Prostate gland (tissue), 2 donors: Measurements from ENCODE around the gene CPZ. TPM values are rescaled to one million over a fixed set of nuclear protein-coding genes. Genes with fewer than 3 reads are reported as not detected.

Experiments used
- DNase-seq: peaks from one replicate; pipeline ENCODE4 v3.0.0-alpha.2; 2019; ENCODE audit warnings: low spot score
- H3K27ac ChIP-seq, 2 donors: fragments of 200-600 bp; sonication (generic); 2 replicates each; pipeline ENCODE4 v1.5.1; 2017 to 2019
- H3K27me3 ChIP-seq: fragments of 200-600 bp; sonication (generic); replicated peaks from 2 replicates; pipeline ENCODE4 v1.5.1; 2019; ENCODE audit not compliant: insufficient read depth
- H3K36me3 ChIP-seq, 2 donors: fragments of 200-600 bp; sonication (generic); 1 replicate in 1 of 2; 2 replicates in 1 of 2; pipeline versions ENCODE4 v1.5.1 to v1.8.1; 2017 to 2019
- H3K4me1 ChIP-seq: fragments of 200-600 bp; sonication (generic); replicated peaks from 2 replicates; pipeline ENCODE4 v1.5.1; 2019
- H3K4me3 ChIP-seq, 2 donors: fragments of 200-600 bp; sonication (generic); 2 replicates each; pipeline ENCODE4 v1.5.1; 2017 to 2019
- H3K9me3 ChIP-seq: fragments of 200-600 bp; sonication (generic); 2 replicates; pipeline ENCODE4 v1.5.1; 2017
- CTCF ChIP-seq, 4 experiments: fragments of 200-600 bp in 2 of 4; fragments of 450-650 bp in 2 of 4; sonication (generic) in 2 of 4; IDR thresholded peaks; 1 replicate in 3 of 4; 2 replicates in 1 of 4; pipeline ENCODE4 v1.5.1; 2016 to 2019; ENCODE audit warnings: antibody characterized with exemption in 4 of 4, mild to moderate bottlenecking in 2 of 4, moderate library complexity in 2 of 4
- POLR2A ChIP-seq: fragments of 450-650 bp; IDR thresholded peaks from one replicate; pipeline ENCODE4 v1.6.1; 2016; ENCODE audit warnings: antibody characterized with exemption, mild to moderate bottlenecking
- POLR2AphosphoS5 ChIP-seq: sonication (generic); formaldehyde crosslinking; IDR thresholded peaks from one replicate; pipeline ENCODE4 v1.6.1; 2017; ENCODE audit warnings: antibody characterized with exemption
- WGBS: methylation state at CpG from one replicate; pipeline ENCODE4 v1.1.5; 2018; 5-methylcytosine and 5-hydroxymethylcytosine counted together
- intact Hi-C: fragments of 100-400 bp; cut with DNase I; formaldehyde crosslinking; loops from one replicate; pipeline ENCODE4 v1.14.2; 2022
- total RNA-seq, 2 donors: library from RNA; depleted of rRNA; stranded (reverse); fragments of >200 nt; gene quantifications; one replicate each; pipeline ENCODE4 v1.1.0, GENCODE V29; 2016

CPZ gene
- total RNA-seq, 2 donors from 2014 or later, result 0.73 to 15.1 TPM

- no peaks in the 10 kb centered on the region for H3K4me1 ChIP-seq
- 97% methylated on average over 11 of the region's 11 CpGs for WGBS
- no peaks in the 10 kb centered on the region for H3K36me3 ChIP-seq
- no peaks in the 10 kb centered on the region for H3K9me3 ChIP-seq
- TF ChIP-seq CTCF (IDR thresholded peaks at IDR 0.05) (no peak), POLR2A (no peak), POLR2AphosphoS5 (no peak)
- H3K27me3 ChIP-seq, result no peaks in the 10 kb centered on the region
- no peak overlapping the region for H3K27ac ChIP-seq
- intact Hi-C loops, result no loop called here
- DNase-seq, result no peak
- H3K4me3 ChIP-seq, result no peak overlapping the region
Observed at GRCh38 chr4:8559011-8559410, 33.6 kb upstream of the CPZ start.

- DNase-seq, result no peak
- H3K4me1 ChIP-seq, result no peaks in the 10 kb centered on the region
- TF ChIP-seq POLR2AphosphoS5, result no peak
- H3K27ac ChIP-seq, result no peak overlapping the region
- H3K9me3 ChIP-seq, result no peaks in the 10 kb centered on the region
- H3K36me3 ChIP-seq, result no peaks in the 10 kb centered on the region
- no peak overlapping the region for H3K4me3 ChIP-seq
- WGBS, result 83% methylated on average over 12 of the region's 12 CpGs
- no peaks in the 10 kb centered on the region for H3K27me3 ChIP-seq
- intact Hi-C loops, result no loop called here
Observed at GRCh38 chr4:8559524-8560264, 32.9 kb upstream of the CPZ start.

- DNase-seq, result no peak
- H3K27me3 ChIP-seq, result no peaks in the 10 kb centered on the region
- no peak for TF ChIP-seq POLR2AphosphoS5
- TF ChIP-seq CTCF (IDR thresholded peaks at IDR 0.05), result no peak
- WGBS, result 73% methylated on average over 14 of the region's 16 CpGs
- no peak overlapping the region for H3K4me3 ChIP-seq
- H3K9me3 ChIP-seq, result no peaks in the 10 kb centered on the region
- H3K4me1 ChIP-seq, result no peaks in the 10 kb centered on the region
- H3K36me3 ChIP-seq, result no peaks in the 10 kb centered on the region
- intact Hi-C loops, result no loop called here
- no peak overlapping the region for H3K27ac ChIP-seq
Observed at GRCh38 chr4:8560265-8561047, 32.1 kb upstream of the CPZ start.

GRCh38 chr4:8564595-8564994 lies 28.0 kb upstream of the CPZ start:
- no peaks in the 10 kb centered on the region for H3K9me3 ChIP-seq
- no peaks in the 10 kb centered on the region for H3K36me3 ChIP-seq
- DNase-seq, result no peak
- 55% methylated on average over 1 of the region's 1 CpG for WGBS
- no peaks in the 10 kb centered on the region for H3K4me1 ChIP-seq
- H3K4me3 ChIP-seq, result no peak overlapping the region
- TF ChIP-seq POLR2AphosphoS5 (no peak), CTCF (IDR thresholded peaks at IDR 0.05) (no peak), POLR2A (no peak)
- no peaks in the 10 kb centered on the region for H3K27me3 ChIP-seq
- H3K27ac ChIP-seq, result no peak overlapping the region
- intact Hi-C loops, result no loop called here

- Histone ChIP-seq H3K27me3 (no peaks in the 10 kb centered on the region), H3K4me3 (no peak overlapping the region), H3K27ac (no peak overlapping the region), H3K36me3 (no peaks in the 10 kb centered on the region), H3K9me3 (no peaks in the 10 kb centered on the region), H3K4me1 (no peaks in the 10 kb centered on the region)
- TF ChIP-seq CTCF (IDR thresholded peaks at IDR 0.05) (no peak), POLR2AphosphoS5 (no peak)
- intact Hi-C loops, result no loop called here
- 48% methylated on average over 5 of the region's 5 CpGs for WGBS
- DNase-seq, result no peak
Observed at GRCh38 chr4:8568068-8568668, 24.4 kb upstream of the CPZ start.
